NCI-H1105 (cell line): ENCODE data around the gene TTLL9.
A peak's percentile ranks its signal among the peaks of the same experiment; 100 is the strongest.

Experiments
- DNase-seq: peaks from one replicate; lab custom pipeline; 2025; lab: John Stamatoyannopoulos, UW

TTLL9 gene

GRCh38 chr20:31857861-31858759 lies 12.3 kb upstream of the TTLL9 start:
- no peak for DNase-seq

- no peak for DNase-seq
These were observed 11.7 kb upstream of the TTLL9 start for GRCh38 chr20:31858760-31859083.

- no peak for DNase-seq
These were observed 11.0 kb upstream of the TTLL9 start for GRCh38 chr20:31859266-31859997.

- DNase-seq = no peak
These were observed 10.4 kb upstream of the TTLL9 start for GRCh38 chr20:31859998-31860380.

GRCh38 chr20:31860390-31861134 lies 9.9 kb upstream of the TTLL9 start:
- no peak for DNase-seq

GRCh38 chr20:31861135-31861384 lies 9.4 kb upstream of the TTLL9 start:
- peak; percentile 40 for DNase-seq

GRCh38 chr20:31861385-31862156 lies 8.9 kb upstream of the TTLL9 start:
- peak; percentile 85 for DNase-seq

- DNase-seq = no peak
These were observed 8.3 kb upstream of the TTLL9 start for GRCh38 chr20:31862157-31862470.

GRCh38 chr20:31862506-31862905 lies 7.9 kb upstream of the TTLL9 start:
- DNase-seq = no peak

GRCh38 chr20:31863296-31864085 lies 6.9 kb upstream of the TTLL9 start:
- no peak for DNase-seq

- DNase-seq = no peak
These were observed 5.7 kb upstream of the TTLL9 start for GRCh38 chr20:31864521-31865400.

GRCh38 chr20:31866221-31866620 lies 4.2 kb upstream of the TTLL9 start:
- no peak for DNase-seq

- DNase-seq = no peak
These were observed 1.4 kb upstream of the TTLL9 start for GRCh38 chr20:31868853-31869672.

GRCh38 chr20:31869673-31869941 lies 827 bp upstream of the TTLL9 start:
- DNase-seq = no peak

GRCh38 chr20:31870726-31871617 lies 538 bp downstream of the TTLL9 start:
- no peak for DNase-seq

GRCh38 chr20:31871618-31871954 lies 1.2 kb downstream of the TTLL9 start:
- no peak for DNase-seq

- DNase-seq = no peak
These were observed 2.0 kb downstream of the TTLL9 start for GRCh38 chr20:31872406-31872805.

GRCh38 chr20:31875671-31876070 lies 5.2 kb downstream of the TTLL9 start:
- no peak for DNase-seq

- DNase-seq = no peak
These were observed 7.2 kb downstream of the TTLL9 start for GRCh38 chr20:31877684-31878083.
